Measurements from ENCODE around the gene GNG4. TPM values are rescaled to one million over a fixed set of nuclear protein-coding genes. Genes with fewer than 3 reads are reported as not detected.
A peak's percentile ranks its signal among the peaks of the same experiment; 100 is the strongest.

The GNG4 gene
- total RNA-seq, 1 experiment from 2014 or later: 34.4 TPM

DNA sequence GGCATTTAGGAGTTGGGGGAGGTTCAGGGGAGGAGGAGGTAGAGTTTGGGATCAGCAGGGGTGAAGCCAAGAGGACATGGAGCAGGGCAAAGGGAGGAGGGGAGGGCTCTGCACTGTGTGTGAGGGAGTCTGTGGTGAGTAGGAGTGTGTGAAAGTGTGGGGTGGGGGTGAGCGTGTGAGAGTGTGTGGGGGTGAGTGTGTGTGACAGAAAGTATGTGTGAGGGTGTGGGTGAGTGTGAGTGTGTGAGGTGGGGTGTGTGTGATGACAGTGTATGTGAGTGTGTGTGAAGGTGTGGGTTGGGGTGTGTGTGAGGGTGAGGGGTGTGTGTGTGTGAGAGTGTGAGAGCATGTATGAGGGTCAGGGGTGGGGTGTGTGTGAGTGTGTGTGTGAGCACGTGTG is 62.6 kb downstream of the GNG4 start:
- Histone ChIP-seq H3K4me1 (ENCODE audit: insufficient read depth, low read length) (no peaks in the 10 kb centered on the region), H2AFZ (ENCODE audit: low read length) (no peak overlapping the region), H4K5ac (ENCODE audit: insufficient read length, low read depth, low read length) (no peak overlapping the region), H4K20me1 (ENCODE audit: control insufficient read depth, insufficient read depth, insufficient read length) (no peaks in the 10 kb centered on the region), H3K27ac (ENCODE audit: insufficient read length, low read depth, low read length) (no peak overlapping the region), H2BK5ac (ENCODE audit: insufficient read length, low read length) (no peak overlapping the region), H3K23me2 (ENCODE audit: insufficient read length, low read depth, low read length, poor library complexity, severe bottlenecking) (no peaks in the 10 kb centered on the region), H2BK12ac (ENCODE audit: insufficient read length, low read depth, low read length) (no peak overlapping the region), H3K9ac (ENCODE audit: extremely low read depth, insufficient read length, low read length) (no peak overlapping the region), H3K9me3 (ENCODE audit: control insufficient read depth, low read depth, low read length) (no peaks in the 10 kb centered on the region), H2BK20ac (ENCODE audit: low read depth, low read length, poor library complexity, severe bottlenecking) (no peak overlapping the region), H3K23ac (ENCODE audit: insufficient read length, low read depth, low read length) (no peak overlapping the region), H3K79me1 (ENCODE audit: insufficient read depth, low read depth, low read length, poor library complexity, severe bottlenecking) (no peaks in the 10 kb centered on the region), H2AK5ac (ENCODE audit: insufficient read length, low read length) (no peak overlapping the region), H3K18ac (ENCODE audit: insufficient read length, low read depth, low read length) (no peak overlapping the region), H3K4ac (ENCODE audit: low read depth, low read length) (no peak overlapping the region), H3K14ac (ENCODE audit: insufficient read depth, low read length) (no peak overlapping the region), H3T11ph (ENCODE audit: low read length) (no peak overlapping the region), H2BK15ac (ENCODE audit: low read depth, low read length) (no peak overlapping the region), H3K27me3 (ENCODE audit: insufficient read depth, low read length) (no peaks in the 10 kb centered on the region), H3K79me2 (ENCODE audit: insufficient read depth, low read length) (no peaks in the 10 kb centered on the region), H3K4me2 (ENCODE audit: insufficient read depth, insufficient read length, low read length) (no peak overlapping the region), H2BK120ac (ENCODE audit: low read depth, low read length, poor library complexity, severe bottlenecking) (no peak overlapping the region), H4K91ac (ENCODE audit: insufficient read length, low read depth, low read length) (no peak overlapping the region), H4K8ac (replicated peaks; ENCODE audit: insufficient read length, low read depth, low read length) (no peak overlapping the region), H3K56ac (ENCODE audit: insufficient read length, low read depth, low read length) (no peak overlapping the region)
- Mint-ChIP-seq H3K4me1 (peaks cover 3 to 5% of the 10 kb centered on the region in 2 experiments), H3K4me3 (no peak overlapping the region), H3K36me3 (ENCODE audit: insufficient read depth in 1 of 3, low read depth in 3 of 3) (peaks cover 54 to 57% (median 56%) of the 10 kb centered on the region in 3 experiments), H3K27ac (peak overlapping the region in 2 of 3 experiments; percentile 39 to 59; a peak in 2 of 7 replicates), H3K27me3 (ENCODE audit: low read depth) (no peaks in the 10 kb centered on the region; the same call in 1 of the 2 replicates), H3K9me3 (peaks cover 23 to 26% of the 10 kb centered on the region in 2 experiments)
- no peak for DNase-seq
- TF ChIP-seq CTCF (conservative IDR thresholded peaks at IDR 0.05): no peak
- 100% methylated on average over 1 of the region's 2 CpGs for WGBS (ENCODE audit: extremely low coverage, insufficient read length, low lambda C conversion rate)
